ENCODE measurements around the gene GAN.

GAN gene

DNA sequence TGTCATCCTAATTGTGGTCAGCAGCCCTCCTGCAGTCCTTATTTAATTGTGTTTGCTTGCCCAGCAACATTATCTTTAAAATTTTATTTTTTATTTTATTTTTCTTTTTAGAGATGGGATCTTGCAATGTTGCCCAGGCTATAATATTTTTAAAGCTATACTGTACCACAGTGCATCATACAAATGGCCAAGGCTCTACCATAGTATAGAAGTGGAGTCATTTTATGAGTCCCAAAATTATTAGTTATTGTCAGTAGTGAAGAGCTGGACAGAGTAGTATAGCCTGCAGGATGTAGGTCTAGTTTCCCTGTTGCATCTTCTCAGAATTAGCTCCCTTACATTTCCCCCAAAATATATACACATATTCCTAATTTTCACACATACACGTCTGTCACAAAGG is 44.1 kb downstream of the GAN start:
- no peak for DNase-seq

DNA sequence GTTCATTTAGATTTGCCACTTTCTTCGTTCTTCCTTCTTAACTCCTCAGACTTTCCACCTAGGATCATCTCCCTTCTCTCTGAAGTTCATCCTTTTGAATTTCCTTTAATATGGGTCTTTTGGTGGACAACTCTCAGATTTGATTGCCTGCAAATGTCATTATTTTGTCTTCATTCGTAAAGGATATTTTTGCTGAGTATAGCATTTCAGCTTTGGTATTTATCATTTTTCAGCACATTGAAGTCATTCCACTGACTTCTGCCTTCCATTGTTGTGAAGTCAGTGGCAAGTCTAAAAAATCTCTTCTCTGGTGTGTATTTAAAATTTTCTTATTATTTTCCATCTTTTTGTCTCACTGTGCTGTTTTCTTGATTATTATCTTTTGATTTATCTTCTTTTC is 45.4 kb downstream of the GAN start:
- DNase-seq = no peak

DNA sequence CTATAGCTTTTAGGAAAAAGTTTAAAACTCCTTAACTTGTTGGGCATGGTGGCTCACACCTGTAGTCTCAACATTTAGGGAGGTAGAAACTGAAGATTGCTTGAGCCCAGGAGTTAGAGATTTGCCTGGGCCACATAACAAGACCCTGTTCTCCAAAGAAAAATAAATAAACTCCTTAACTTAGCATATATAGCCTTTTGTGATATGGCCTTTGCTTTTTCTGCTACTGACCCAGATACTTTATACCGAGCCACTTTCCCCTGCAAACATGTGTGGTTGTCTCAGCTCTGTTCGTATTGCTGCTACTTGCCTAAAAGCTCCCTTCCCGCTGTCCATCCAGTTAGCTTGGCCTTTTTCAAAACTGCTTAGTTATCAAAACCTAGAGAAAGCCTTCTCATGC is 51.0 kb downstream of the GAN start:
- DNase-seq = no peak

DNA sequence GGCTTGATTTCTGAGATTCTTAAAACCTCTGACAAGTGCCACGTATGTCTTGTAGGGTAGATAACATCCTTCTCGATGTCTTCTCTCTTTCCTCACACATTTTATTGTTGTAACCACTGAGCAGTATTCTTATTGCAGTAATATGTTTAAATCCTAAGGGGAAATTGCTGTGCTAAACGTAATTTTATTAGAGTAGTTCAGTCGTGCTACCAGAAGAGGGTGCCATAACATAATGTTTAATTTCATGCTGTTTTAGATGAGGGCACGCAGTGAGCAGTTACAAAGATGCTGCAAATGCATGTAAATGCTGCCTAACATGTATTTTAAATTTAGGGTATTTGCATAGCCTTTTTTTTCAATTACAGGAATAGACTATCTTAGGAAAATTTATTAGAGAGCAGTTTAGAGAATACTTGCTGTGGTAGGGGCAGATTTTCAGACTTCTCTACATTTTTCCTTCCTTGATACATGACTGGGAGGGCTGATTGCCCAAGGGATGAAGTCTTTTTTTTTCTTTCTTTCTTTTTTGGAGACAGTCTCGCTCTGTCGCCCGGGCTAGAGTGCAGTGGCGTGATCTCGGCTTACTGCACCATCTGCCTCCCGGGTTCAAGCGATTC is 51.7 kb downstream of the GAN start:
- DNase-seq = peak in 4 of 6 experiments; percentile 10 to 65 (median 37)

DNA sequence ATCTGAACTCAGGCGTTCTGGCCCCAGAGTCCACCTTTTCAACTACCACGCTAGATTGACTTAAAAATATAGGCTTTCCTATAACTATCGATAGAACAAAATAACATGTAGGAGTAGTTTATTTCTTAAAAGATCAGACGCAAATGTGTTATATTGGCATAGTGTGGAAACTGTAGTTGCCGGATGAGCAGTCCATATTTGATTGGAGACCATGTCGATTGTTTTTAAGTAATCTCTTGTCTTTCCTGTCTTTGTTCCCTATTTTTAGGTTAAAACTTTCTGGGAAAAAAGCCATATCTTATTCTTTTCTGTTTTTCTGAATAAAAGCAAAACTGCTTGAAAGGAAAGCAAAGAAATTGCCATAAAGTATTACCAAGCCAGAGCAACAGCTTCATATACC is 53.1 kb downstream of the GAN start:
- DNase-seq = no peak

DNA sequence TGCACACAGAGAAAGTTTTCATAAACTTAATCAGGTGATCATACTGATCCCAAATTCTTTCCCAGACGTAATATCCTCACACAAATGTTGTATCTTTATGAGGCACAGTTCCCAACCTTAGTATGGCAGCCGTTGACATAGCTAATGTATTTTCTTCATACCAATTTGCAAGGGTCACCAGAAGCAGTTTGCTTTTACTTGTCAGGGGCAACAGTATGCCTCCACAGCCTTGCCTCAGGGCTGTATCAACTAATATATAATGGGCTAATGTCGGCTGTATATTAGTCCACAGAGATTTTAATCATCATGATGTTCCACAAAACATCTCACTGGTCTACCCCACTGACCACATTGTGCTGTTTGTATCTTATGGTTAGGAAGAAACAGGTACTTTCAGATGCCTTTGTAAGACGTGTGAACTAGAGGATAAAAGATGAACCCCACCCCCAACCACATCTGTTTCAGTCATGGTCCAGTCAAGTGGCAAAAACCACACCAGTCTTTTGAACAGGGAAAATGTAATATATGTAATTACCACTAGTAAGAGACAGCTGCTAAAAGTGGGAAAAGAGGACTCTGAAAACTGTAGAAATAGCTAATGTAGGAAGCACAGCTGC is 55.2 kb downstream of the GAN start:
- DNase-seq = no peak

DNA sequence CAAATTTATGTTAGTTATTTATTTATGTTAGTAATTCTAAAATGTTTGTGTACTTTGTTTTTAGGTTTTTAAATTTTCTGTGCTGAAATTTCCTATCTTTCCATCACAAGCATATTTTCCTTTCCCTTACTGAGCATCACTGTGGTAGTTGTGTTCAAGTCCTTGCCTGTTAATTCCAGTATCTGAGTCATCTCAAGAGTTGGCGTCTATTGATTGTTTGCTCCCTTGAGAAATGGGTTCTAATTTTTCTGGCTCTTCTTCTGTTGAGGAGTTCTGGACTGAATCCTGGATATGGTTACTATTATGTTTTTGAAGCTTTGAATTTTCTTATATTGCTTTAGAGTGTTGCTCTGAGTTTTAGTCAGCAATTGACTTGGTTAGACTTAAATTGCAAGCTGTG is 56.3 kb downstream of the GAN start:
- no peak for DNase-seq

DNA sequence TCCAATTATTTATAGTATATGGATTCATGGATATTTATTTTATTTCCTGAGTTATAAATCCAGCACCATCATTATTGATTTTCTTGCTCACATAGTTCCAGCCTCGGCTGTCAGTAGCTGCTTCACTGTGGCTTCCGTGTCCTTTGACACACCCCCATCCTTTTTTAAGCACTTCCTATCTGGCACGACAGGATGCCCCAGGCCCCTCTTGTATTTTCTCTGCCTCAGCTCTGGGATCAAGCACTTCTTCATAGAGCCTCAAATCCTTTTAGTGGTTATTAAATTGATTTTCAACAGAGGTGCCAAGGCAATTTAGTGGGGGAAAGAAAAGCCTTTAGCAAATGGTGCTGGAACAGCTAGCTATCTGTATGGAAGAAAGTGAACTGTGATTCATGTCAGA is 59.8 kb downstream of the GAN start:
- no peak for DNase-seq

DNA sequence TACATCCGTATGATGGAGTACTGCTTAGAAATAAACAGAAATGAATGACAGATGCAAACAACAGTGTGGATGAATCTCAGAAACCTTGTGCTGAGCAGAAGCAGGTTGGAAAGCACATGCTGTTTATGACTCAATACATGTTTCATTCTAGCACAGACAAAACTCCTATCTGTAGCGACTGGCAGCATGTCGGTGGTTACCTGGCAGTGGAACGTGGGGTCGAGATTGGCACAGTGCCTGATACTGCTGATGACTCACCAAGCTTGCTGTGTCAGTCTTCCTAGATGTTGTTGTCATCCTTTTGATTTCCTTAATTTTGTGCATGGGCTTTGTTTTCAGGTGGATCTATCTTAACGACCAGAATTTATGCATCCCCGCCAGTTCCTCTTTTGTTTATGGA is 62.1 kb downstream of the GAN start:
- no peak for DNase-seq

DNA sequence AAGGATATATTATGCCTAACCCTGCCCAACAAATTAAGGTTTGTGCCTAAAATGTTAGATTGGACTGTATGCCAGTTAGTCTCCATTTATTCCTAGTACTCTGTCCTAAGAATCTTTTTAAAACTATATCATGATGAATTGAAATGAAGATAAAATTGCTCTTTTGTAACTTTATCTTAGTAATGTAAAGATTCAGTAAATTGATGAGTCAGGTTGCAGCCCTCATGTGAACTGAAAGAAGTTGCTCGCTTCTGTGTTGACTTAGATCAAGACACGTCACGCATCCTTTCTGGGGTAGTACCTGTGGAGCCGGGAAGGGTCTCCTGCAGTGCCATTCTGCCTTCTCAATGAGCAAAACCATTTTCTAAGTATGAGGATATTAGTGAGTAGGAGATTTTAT is 63.3 kb downstream of the GAN start:
- DNase-seq = no peak

DNA sequence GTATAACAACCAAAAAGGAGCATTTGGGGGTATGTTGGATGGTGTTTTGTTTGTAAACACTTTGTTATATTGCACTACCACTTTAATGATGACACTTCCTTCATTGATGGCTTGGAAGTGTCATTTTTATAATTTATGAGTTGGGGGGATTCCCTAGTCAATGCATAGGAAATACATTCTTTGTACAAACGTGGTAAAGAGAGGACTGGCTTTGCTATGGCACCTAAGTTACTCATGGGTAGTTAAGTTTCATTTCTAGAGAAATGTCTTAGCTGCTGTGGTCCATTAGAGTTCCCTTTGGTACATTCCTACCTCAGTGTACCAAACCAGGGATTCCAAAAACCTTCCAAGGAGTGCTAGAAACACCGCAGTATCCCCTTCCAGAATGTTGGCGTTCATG is 66.2 kb downstream of the GAN start:
- DNase-seq = no peak

DNA sequence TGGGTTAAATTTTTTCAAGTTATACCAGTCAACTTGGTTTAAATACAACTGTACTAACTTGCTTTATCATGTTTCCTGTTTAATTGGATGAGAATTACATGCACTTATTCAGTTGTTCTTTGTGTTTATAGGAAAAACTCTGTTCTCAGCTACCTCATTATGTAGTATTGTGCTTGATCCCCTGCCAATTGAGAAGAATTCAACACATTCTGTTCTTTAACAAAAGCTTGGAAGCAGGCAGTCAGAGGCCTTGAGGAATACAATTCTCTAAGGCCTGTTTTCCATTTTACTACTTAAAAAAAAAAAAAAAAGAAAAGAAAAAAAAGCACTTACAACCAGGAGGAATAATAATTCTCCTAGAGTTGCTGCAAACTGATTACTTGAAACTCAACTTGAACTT is 69.2 kb downstream of the GAN start:
- DNase-seq = no peak

DNA sequence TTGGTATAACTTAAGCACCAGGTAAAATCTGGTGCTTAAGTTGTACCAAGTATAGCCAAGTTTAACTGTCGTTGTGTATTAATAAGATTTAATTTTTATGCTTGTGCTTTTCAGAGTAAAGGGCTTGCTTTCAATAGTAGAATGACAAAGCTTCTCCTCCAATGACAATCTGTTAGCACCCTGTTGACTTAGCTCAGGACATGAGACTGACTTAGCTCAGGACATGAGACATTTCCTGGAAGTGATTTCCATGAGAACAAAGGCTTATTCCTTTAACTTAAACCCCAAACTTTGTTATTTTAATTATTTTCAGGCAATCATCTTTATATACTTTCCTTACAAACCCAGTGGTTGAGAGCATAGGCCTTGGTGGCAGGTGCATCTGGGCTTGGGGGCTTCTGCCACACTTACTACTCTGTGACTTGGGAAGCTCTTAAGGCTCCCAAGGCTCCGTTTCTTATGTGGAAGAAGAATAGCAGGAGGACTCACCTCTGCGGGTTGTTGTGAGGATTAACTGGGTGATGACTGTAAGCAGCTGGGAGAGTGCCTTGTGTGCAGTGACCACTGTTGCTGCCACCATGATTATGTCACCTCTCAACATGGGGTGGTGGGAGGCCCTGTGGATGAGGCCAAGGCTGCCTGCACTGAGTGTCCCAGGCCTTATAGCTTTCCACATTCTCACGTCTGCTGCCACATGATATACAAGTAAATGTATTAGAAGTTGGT is 70.4 kb downstream of the GAN start:
- DNase-seq = no peak

DNA sequence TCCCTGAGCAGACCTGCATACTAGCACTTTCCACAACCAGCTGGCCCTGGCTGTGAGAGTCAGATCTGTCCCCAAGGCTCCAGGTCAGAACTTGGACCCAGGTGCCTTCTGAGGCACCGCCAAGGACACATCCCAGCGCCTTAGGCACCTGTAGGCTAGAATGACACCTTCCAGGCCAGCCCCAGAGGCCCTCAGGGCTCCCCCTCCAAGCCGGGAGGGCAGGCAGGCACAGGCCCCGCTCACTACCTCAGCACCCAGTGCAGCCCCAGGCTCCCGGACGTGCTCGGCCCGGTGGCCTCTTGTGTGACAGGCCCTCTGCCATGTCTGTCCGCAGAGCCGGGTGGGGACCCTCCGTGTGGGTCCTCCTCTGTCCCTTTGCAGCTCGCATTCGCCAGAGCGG is 73.6 kb downstream of the GAN start:
- DNase-seq = no peak

DNA sequence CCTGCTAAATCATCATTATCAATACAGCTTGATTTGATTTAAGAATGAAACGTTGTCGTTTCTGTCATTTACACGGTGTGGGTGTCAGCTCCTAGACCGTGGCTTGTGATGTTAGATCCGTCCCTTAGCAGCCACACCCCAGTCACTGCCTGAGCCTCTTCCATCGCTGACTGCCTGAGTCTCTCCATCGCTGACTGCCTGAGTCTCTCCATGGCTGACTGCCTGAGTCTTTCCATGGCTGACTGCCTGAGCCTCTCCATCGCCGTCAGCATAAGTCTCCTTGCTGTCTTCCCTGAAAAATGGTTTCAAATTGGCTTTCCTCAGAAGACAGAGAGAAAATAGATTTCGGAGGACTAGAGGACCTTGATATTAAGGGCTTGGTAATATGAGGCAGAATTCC is 76.1 kb downstream of the GAN start:
- no peak for DNase-seq

DNA sequence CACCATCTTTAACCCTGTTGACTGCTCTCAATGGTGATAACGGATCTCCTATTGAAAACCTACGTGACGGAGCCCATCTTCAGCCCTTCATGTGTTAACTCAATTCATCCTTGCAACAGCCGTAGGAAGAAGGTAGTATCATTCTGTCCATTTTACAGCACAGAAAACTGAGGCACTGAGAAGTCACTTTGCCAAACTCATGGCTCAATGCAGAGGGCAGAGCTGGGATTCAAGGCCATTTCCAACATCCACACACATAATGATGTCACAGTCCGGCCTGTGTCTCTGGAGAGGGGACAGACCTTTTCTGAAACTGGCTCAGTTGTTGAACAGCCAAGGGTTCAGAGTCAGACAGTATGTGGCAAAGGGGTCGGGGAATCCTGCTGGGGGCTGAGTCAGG is 77.2 kb downstream of the GAN start:
- DNase-seq = no peak

DNA sequence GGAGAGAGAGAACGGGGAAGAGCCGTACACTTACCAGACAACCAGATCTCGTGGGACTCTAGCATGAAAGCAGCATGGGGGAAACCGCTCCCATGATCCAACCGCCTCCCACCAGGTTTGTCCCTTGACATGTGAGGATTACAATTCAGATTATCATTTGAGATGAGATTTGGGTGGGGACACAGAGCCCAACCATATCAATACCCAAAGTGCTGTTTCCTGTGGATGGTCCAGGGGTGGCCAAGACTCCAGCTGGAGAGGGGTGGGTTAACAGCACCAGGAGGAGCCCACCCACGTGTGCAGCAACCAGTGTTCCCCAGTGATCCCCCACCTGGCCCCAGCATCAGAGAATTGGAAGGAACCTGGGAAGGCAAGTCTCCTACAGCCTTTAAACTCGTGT is 79.7 kb downstream of the GAN start:
- no peak for DNase-seq

DNA sequence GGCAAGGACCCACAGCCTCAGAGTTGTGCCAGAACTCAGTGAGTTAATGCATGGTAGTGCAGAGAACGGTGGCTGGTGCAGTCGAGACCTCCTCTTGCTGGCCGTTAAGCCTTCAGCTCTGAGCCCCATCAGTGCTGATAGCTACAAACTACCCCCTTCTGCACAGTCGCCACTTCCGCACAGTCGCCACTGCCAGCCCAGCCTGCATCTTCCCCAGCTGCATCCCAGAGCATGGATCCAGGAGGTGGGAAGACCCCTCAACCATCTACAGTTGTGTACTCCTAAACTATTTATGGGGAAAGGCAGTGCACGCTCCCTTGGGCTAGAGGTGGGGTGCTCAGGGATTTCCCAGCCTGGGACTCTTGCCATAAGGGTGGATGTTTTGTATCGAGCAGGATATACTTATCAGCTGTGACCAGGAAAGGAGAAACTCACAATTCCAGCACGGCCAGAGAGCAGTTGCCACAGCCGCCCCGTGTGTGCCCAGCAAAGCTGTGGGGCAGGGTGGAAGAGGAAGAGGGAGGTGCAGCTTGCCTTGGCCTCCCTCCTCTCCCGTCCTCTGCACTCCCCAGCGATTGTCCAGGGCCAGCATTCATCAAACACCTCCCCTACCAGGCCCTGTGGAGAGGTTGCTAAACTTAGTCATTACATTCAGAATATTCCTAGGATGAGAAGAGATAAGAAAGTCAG is 80.3 kb downstream of the GAN start:
- DNase-seq = no peak

DNA sequence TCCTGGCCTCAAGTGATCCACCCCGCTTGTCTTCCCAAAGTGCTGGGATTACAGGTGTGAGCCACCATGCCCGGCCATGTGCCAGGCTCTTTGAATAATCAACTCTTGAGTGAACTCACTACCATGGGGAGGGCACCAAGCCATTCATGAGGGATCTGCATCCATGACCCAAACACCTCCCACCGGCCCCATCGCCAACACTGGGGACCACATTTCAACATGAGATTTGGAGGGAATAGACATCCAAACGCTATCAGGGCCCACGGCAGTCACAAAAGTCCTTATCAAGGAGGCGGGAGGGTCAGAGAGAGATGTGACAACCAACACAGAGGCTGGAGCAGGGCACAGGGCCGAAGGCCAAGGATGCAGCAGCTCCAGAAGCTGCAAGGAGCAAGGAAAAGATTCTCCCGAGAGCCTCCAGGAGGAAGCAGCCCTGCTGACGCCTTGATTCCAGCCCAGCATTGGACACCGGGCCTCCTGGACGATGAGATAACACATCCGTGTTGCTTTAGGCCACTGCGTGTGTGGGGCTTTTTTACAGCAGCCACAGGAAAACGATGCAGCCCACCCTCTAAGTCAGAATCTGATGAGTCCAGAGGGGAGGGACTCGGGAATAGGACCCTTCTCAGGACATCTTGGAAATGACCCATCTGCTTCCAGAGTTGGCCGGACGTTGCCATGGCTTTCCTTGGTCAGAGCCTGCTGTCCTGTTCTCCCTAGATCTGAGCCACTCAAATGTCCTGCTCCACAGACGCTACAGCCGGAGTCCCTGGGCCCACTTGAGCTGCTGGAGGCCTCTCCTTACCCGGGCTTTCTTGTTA is 82.5 kb downstream of the GAN start:
- DNase-seq = no peak

DNA sequence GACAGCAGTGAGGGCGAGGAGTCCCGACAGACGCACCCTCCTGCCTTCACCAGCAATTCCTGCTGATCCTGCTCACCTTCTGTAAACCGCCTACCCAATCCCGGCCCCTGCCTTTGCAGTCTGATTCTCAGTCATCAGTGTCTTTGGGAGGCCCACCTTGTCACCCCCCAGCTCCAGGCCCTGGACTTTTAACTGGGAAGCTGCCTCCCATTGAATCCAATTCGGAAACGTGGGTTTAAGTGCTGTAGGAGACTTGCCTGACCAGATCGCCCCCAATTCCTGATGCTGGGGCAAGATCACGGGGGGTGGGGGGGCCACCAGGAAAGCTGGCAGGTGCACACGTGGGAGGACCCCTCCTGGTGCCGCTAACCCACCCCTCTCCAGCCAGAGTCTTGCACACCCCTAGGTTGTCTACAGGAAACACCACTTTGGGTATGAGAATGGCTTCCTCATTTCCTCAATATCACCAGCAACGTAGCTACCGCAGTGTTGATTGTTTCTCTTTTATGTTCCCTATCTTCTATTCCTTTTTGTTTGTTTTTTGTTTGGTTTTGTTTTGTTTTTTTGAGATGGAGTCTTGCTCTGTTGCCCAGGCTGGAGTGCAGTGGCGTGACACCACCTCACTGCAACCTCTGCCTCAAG is 83.2 kb downstream of the GAN start:
- DNase-seq = no peak

DNA sequence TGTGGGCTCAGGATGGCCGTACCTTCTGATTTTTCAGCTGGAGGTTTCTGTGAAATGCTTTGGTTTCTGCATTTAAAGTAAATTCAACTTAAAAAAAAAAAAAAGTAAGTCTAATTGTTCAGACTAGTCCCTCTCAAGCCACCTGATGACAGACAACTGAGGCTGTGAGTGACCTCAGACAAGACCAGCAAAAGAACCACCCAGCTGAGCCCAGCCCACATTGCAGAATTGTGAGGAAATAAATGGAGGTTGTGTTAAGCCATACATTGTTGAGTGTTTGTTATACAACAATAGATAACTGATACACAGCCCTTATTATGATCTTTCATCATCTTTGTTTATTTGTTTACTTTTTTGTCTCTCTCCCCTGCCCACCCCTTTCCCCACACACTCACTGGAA is 85.1 kb downstream of the GAN start:
- no peak for DNase-seq

All from stimulated activated naive CD4-positive, alpha-beta T cell (primary cell).